B cell (primary cell): Measurements from ENCODE around the gene RNF175. TPM values are rescaled to one million over a fixed set of nuclear protein-coding genes. Genes with fewer than 3 reads are reported as not detected.

Experiments
- ATAC-seq: fragments of 200-7000 bp; cut with Tn5 transposase; one replicate; pipeline ENCODE4 v1.10.0; 2021; ENCODE audit warnings: low read depth, mild to moderate bottlenecking, moderate number of reproducible peaks, moderate library complexity
- CTCF ChIA-PET: fragments of 350-600 bp; sonication (Branson Sonifier 250); formaldehyde crosslinking; loops from one replicate; lab custom pipeline; 2021; ENCODE audit warnings: antibody characterized with exemption, inconsistent platforms; lab: Charles Lee
- POLR2A ChIA-PET: fragments of 350-600 bp; sonication (Branson Sonifier 250); formaldehyde crosslinking; loops from one replicate; lab custom pipeline; 2021; ENCODE audit warnings: antibody characterized with exemption; lab: Charles Lee
- DNase-seq: peaks from one replicate; pipeline ENCODE4 v3.0.0; 2013
- H2AFZ ChIP-seq: 2 replicates; pipeline ENCODE4 v1.6.1; 2012; ENCODE audit warnings: mild to moderate bottlenecking, low read depth, low read length; ENCODE audit not compliant: insufficient read depth, poor library complexity, severe bottlenecking
- H3K27ac ChIP-seq, 2 donors: 1 replicate in 1 of 2; 2 replicates in 1 of 2; pipeline ENCODE4 v1.5.1; 2012 to 2013; ENCODE audit warnings: low read length in 2 of 2, mild to moderate bottlenecking in 2 of 2, moderate library complexity in 1 of 2
- H3K27me3 ChIP-seq, 4 experiments: fragments of 200-600 bp in 1 of 4; sonication (generic) in 1 of 4; replicated peaks in 1 of 4; 1 replicate in 2 of 4; 2 replicates in 2 of 4; pipeline versions ENCODE4 v1.6.1 to v1.7.0; 2013 to 2016; ENCODE audit warnings: low read length in 3 of 4, mild to moderate bottlenecking in 2 of 4, mixed read lengths in 1 of 4, moderate library complexity in 1 of 4; ENCODE audit not compliant: insufficient read depth in 4 of 4, control insufficient read depth in 3 of 4; ENCODE audit errors: control extremely low read depth in 1 of 4
- H3K36me3 ChIP-seq, 2 experiments: replicated peaks in 1 of 2; 1 replicate in 1 of 2; 2 replicates in 1 of 2; pipeline versions ENCODE4 v1.6.1 to v1.7.1; 2013; ENCODE audit warnings: low read length in 1 of 2; ENCODE audit not compliant: insufficient read depth in 2 of 2, control insufficient read depth in 1 of 2; ENCODE audit errors: control extremely low read depth in 1 of 2, extremely low read depth in 1 of 2
- H3K4me1 ChIP-seq, 2 donors: fragments of 200-600 bp in 1 of 2; sonication (generic) in 1 of 2; 1 replicate in 1 of 2; 2 replicates in 1 of 2; pipeline versions ENCODE4 v1.5.1 to v1.6.1; 2013 to 2017; ENCODE audit warnings: low read length in 2 of 2; ENCODE audit not compliant: control insufficient read depth in 2 of 2, insufficient read depth in 2 of 2
- H3K4me2 ChIP-seq: replicated peaks from 2 replicates; pipeline ENCODE3; 2012; ENCODE audit warnings: mild to moderate bottlenecking, low read depth, low read length; ENCODE audit not compliant: poor library complexity, severe bottlenecking
- H3K4me3 ChIP-seq, 5 experiments: fragments of 200-600 bp in 1 of 5; sonication (generic) in 1 of 5; 1 replicate in 3 of 5; 2 replicates in 2 of 5; pipeline versions ENCODE4 v1.5.1 to v1.7.0; 2011 to 2016; ENCODE audit warnings: low read length in 4 of 5, mild to moderate bottlenecking in 4 of 5, low read depth in 2 of 5, control low read depth in 1 of 5, moderate library complexity in 1 of 5; ENCODE audit not compliant: insufficient read depth in 1 of 5; ENCODE audit errors: control extremely low read depth in 1 of 5, extremely low read depth in 1 of 5
- H3K79me2 ChIP-seq: fragments of 200-600 bp; sonication (generic); one replicate; pipeline ENCODE4 v1.6.0; 2016; ENCODE audit warnings: low read length; ENCODE audit not compliant: control insufficient read depth, insufficient read depth
- H3K9ac ChIP-seq: fragments of 200-600 bp; sonication (generic); 2 replicates; pipeline ENCODE4 v1.6.1; 2017; ENCODE audit warnings: mild to moderate bottlenecking, low read length, moderate library complexity
- H3K9me3 ChIP-seq, 3 donors: one replicate each; pipeline versions ENCODE4 v1.6.1 to v1.7.1; 2013; ENCODE audit warnings: low read length in 2 of 3; ENCODE audit not compliant: control insufficient read depth in 2 of 3, insufficient read depth in 1 of 3; ENCODE audit errors: control extremely low read depth in 1 of 3
- H4K20me1 ChIP-seq: 2 replicates; pipeline ENCODE4 v1.6.0; 2012; ENCODE audit warnings: mild to moderate bottlenecking, low read length; ENCODE audit not compliant: insufficient read depth, control insufficient read depth, poor library complexity, severe bottlenecking
- H3K27ac Mint-ChIP-seq: one replicate; pipeline ENCODE4 v1.8.0; 2021; ENCODE audit warnings: mixed read lengths
- H3K27me3 Mint-ChIP-seq: one replicate; pipeline ENCODE4 v1.8.0; 2021; ENCODE audit warnings: mixed read lengths
- H3K4me1 Mint-ChIP-seq: one replicate; pipeline ENCODE4 v1.8.0; 2021; ENCODE audit warnings: mixed read lengths
- H3K4me3 Mint-ChIP-seq: one replicate; pipeline ENCODE4 v1.8.0; 2021; ENCODE audit warnings: mixed read lengths
- H3K9me3 Mint-ChIP-seq: one replicate; pipeline ENCODE4 v1.8.0; 2022; ENCODE audit warnings: mixed read lengths; ENCODE audit not compliant: insufficient read depth
- CTCF ChIP-seq: fragments of 200-600 bp; IDR thresholded peaks from one replicate; pipeline ENCODE4 v1.8.0; 2022; ENCODE audit warnings: antibody characterized with exemption, mild to moderate bottlenecking
- EZH2 ChIP-seq: IDR thresholded peaks from 2 replicates; pipeline ENCODE4 v1.6.1; 2012; ENCODE audit warnings: borderline replicate concordance, low read depth, mild to moderate bottlenecking, moderate library complexity, low read length; ENCODE audit not compliant: insufficient read depth, poor library complexity, severe bottlenecking
- WGBS: methylation state at CpG from one replicate; pipeline ENCODE4 v1.1.5; 2013; ENCODE audit warnings: missing lambda C conversion rate; ENCODE audit not compliant: insufficient coverage; 5-methylcytosine and 5-hydroxymethylcytosine counted together
- intact Hi-C: fragments of 100-400 bp; cut with micrococcal nuclease; formaldehyde crosslinking; loops from one replicate; pipeline ENCODE4 v1.10.0; 2022
- polyA plus RNA-seq: library from polyadenylated mRNA; depleted of rRNA; stranded (reverse); fragments of >200 nt; gene quantifications from 2 replicates; pipeline ENCODE4 v1.2.3, GENCODE V29; 2012
- total RNA-seq, 2 donors: library from RNA; stranded (reverse); fragments of 120-200 nt in 1 of 2; gene quantifications; 1 replicate in 1 of 2; 2 replicates in 1 of 2; pipeline versions ENCODE4 v1.2.3 to v1.2.4, GENCODE V29; 2013 to 2022

Gene RNF175
- total and polyA plus RNA-seq, 2 donors (not counting 1 experiment from before 2014, with no cell fraction given): not detected

- Histone ChIP-seq H3K4me1 (peaks cover 11 to 13% of the 10 kb centered on the region in 2 donors), H3K4me2 (no peak overlapping the region), H3K79me2 (no peaks in the 10 kb centered on the region), H3K4me3 (no peak overlapping the region), H4K20me1 (no peaks in the 10 kb centered on the region), H2AFZ (no peak overlapping the region), H3K27me3 (peaks cover 0 to 57% (median 31%) of the 10 kb centered on the region in 4 experiments), H3K9ac (no peak overlapping the region), H3K36me3 (no peaks in the 10 kb centered on the region), H3K27ac (no peak overlapping the region), H3K9me3 (peaks cover 0 to 6% (median 0%) of the 10 kb centered on the region in 3 donors)
- TF ChIP-seq EZH2 (no peak), CTCF (no peak)
- Mint-ChIP-seq H3K4me3 (no peak overlapping the region), H3K9me3 (no peaks in the 10 kb centered on the region), H3K27me3 (peaks cover 72% of the 10 kb centered on the region), H3K27ac (no peak overlapping the region), H3K4me1 (peaks cover 16% of the 10 kb centered on the region)
- intact Hi-C loops: no loop called here
- no peak for DNase-seq
- CTCF ChIA-PET: no interaction called here
- 67% methylated on average over 1 of the region's 3 CpGs for WGBS
- POLR2A ChIA-PET: no interaction called here
- ATAC-seq: no peak
Observed at GRCh38 chr4:153784166-153784699, 24.4 kb upstream of the RNF175 start.

- CTCF ChIA-PET: interaction anchor here (0.7 kb wide), 1 partner anchor 60 kb away, joined by 4 read pairs; no protein-coding TSS in a partner anchor
- intact Hi-C loops: no loop called here
- no peak for ATAC-seq
Observed at GRCh38 chr4:153782581-153782980, 22.8 kb upstream of the RNF175 start.

More at GRCh38 chr4:153782581-153782980, 22.8 kb upstream of the RNF175 start:
- TF ChIP-seq EZH2 (no peak), CTCF (no peak)
- no peak for DNase-seq
- Mint-ChIP-seq H3K4me1 (peaks cover 3% of the 10 kb centered on the region), H3K9me3 (no peaks in the 10 kb centered on the region), H3K27ac (no peak overlapping the region), H3K27me3 (peaks cover 71% of the 10 kb centered on the region), H3K4me3 (no peak overlapping the region)
- POLR2A ChIA-PET: no interaction called here
- Histone ChIP-seq H3K27me3 (peaks cover 0 to 53% (median 27%) of the 10 kb centered on the region in 4 experiments), H3K79me2 (no peaks in the 10 kb centered on the region), H4K20me1 (no peaks in the 10 kb centered on the region), H3K9me3 (peaks cover 0 to 6% (median 6%) of the 10 kb centered on the region in 3 donors), H3K4me2 (no peak overlapping the region), H3K4me1 (no peaks in the 10 kb centered on the region), H3K4me3 (no peak overlapping the region), H2AFZ (no peak overlapping the region), H3K27ac (no peak overlapping the region), H3K36me3 (no peaks in the 10 kb centered on the region), H3K9ac (no peak overlapping the region)
- WGBS: no CpG with 5 or more reads among the region's 1 CpG
